HFF-Myc (cell line): ENCODE measurements around the gene ALDH2.
"Not testable (repeated sequence)": the region's sequence is repeated elsewhere in the genome, so short reads cannot be mapped to it uniquely, and the experiment has no call there.

Experiments
- DNase-seq: peaks from one replicate; pipeline ENCODE4 v3.0.0-alpha.2; 2011; ENCODE audit warnings: low read depth; ENCODE audit errors: extremely low read depth
- H3K4me3 ChIP-seq: replicated peaks from 2 replicates; pipeline ENCODE4 v1.5.1; 2011; ENCODE audit warnings: low read depth, mild to moderate bottlenecking, control low read depth, low read length
- CTCF ChIP-seq: IDR thresholded peaks from 2 replicates; pipeline ENCODE4 v1.5.1; 2012; ENCODE audit warnings: mild to moderate bottlenecking, low read depth, low read length, control low read depth; ENCODE audit errors: missing control alignments

The ALDH2 gene

DNA sequence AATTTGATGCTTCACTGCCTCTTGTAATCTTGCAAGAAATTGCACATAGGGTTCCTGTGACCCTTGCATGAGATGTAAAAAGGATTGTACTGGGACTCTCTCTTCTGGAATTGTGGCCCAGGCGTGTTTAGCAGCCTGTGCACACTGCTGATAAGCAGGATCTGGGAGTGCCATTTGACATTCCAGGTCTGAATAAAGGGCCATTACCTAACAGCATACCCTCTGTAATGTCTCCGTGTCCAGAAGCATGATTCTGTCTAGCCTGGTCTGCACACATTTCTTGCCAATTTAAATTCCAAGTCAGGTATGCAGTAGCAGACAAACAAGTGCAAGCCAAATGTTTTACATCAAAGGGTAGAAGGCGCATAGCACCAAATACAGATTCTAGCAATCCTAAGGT lies 57.2 kb downstream of the ALDH2 start:
- TF ChIP-seq CTCF, result no peak
- no peak for DNase-seq
- H3K4me3 ChIP-seq, result no peak overlapping the region

DNA sequence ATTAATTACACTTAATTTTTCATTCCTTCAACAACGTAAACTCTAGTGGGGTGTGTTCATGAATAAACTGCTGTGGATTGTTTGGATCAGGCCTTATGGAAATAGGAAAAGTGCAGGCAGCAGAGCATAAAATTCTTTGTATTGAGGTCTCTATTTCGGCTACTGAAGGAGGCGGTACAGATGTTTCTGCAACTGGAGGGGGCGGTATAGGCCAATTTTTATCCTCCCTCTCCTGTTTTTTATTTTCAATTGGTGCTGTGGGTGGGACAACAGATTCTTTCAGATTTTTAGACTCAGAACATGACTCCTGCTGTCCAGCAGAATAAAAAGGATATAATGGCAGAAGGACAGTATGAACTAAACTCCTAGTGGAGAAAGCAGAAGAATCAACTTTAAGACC lies 57.6 kb downstream of the ALDH2 start:
- H3K4me3 ChIP-seq, DNase-seq: not testable (repeated sequence)
- peak; percentile 48 for TF ChIP-seq CTCF

DNA sequence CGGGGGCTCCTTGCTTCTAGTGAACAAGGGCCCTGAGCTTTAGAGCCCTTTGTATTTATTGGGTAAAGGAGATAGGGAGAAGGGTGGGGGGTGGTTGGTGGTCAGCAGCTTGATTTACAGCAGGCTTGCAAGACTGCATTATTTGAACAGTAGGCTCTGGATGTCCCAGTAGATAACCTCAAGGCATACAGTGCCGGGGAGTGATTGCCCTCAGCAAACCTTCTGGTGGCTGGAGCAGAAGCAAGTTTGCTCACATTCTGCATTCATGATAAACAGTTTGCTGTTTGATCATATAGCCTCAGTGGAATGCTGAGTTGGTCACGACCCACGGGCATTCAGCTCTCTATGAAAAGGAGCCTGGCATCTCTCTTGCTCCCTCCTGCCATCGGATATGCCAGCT lies 58.8 kb downstream of the ALDH2 start:
- no peak for DNase-seq
- no peak overlapping the region for H3K4me3 ChIP-seq
- no peak for TF ChIP-seq CTCF

- DNase-seq, result no peak
- H3K4me3 ChIP-seq, result no peak overlapping the region
- no peak for TF ChIP-seq CTCF
Observed at GRCh38 chr12:111826316-111826715, 59.6 kb downstream of the ALDH2 start.

DNA sequence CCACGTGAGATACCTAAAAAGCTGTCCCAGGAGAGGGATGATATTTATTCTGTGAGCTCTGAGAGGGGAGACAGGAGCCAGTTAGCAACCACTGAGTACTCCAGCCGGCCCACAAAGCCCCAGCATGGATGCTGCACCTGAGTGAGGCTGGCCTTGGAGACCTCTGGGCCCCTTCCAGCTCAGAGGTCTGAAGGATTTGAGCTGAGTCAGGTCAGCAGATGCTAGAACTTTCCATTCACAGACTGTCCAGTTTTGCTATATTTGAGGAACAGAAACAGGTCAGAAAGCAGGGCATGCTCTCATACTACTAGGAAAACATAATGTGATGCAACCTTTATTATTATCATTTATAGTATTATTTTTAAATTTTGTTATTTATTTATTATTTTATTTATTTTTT lies 60.3 kb downstream of the ALDH2 start:
- H3K4me3 ChIP-seq, result no peak overlapping the region
- no peak for TF ChIP-seq CTCF
- DNase-seq, result no peak

DNA sequence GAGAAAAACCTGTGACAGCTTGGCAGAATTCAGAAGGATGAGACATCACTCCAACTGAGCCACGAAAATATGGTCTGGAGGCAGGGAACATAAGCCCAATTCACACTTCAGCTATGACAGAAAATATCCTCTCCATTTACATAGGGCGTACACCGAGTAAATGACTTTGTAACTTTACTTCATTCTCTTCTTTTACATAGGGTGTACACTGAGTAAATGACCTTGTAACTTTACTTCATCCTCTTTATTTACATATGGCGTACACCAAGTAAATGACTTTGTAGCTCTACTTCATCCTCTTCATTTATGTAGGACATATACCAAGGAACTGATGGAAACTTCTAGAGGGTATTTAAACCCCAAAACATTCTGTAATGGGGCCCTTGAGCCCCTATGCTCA lies 61.2 kb downstream of the ALDH2 start:
- TF ChIP-seq CTCF, result no peak
- no peak for DNase-seq
- no peak overlapping the region for H3K4me3 ChIP-seq

- TF ChIP-seq CTCF, result no peak
- no peak for DNase-seq
- H3K4me3 ChIP-seq, result no peak overlapping the region
Observed at GRCh38 chr12:111828338-111828979, 61.7 kb downstream of the ALDH2 start.

- not testable (repeated sequence) for DNase-seq, H3K4me3 ChIP-seq
Observed at GRCh38 chr12:111829635-111830034, 62.9 kb downstream of the ALDH2 start.

DNA sequence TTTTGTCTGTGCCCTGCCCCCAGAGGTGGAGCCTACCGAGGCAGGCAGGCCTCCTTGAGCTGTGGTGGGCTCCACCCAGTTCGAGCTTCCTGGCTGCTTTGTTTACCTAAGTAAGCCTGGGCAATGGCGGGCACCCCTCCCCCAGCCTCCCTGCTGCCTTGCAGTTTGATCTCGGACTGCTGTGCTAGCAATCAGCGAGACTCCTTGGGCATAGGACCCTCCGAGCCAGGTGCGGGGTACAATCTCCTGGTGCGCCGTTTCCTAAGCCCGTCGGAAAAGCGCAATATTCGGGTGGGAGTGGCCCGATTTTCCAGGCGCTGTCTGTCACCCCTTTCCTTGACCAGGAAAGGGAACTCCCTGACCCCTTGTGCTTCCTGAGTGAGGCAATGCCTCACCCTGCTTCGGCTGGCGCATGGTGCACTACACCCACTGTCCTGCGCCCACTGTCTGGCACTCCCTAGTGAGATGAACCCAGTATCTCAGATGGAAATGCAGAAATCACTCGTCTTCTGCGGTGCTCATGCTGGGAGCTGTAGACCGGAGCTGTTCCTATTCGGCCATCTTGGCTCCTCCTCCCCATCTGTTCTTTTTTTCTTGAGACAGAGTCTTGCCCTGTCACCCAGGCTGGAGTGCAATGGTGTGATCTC lies 68.1 kb downstream of the ALDH2 start:
- not testable (repeated sequence) for DNase-seq, H3K4me3 ChIP-seq

GRCh38 chr12:111835531-111836181 lies 68.9 kb downstream of the ALDH2 start:
- not testable (repeated sequence) for DNase-seq, H3K4me3 ChIP-seq
